Lung (tissue), 16 donors: Measurements from ENCODE around the gene DBET. TPM values are rescaled to one million over a fixed set of nuclear protein-coding genes. Genes with fewer than 3 reads are reported as not detected.
"Not testable (repeated sequence)": the region's sequence is repeated elsewhere in the genome, so short reads cannot be mapped to it uniquely, and the experiment has no call there.

ENCODE experiments used
- ATAC-seq: fragments of 200-7000 bp; cut with Tn5 transposase; one replicate; pipeline ENCODE4 v1.9.1; 2020; ENCODE audit warnings: moderate number of reproducible peaks; ENCODE audit not compliant: insufficient read depth, low FRiP score
- DNase-seq, 3 donors: peaks; one replicate each; pipeline ENCODE4 v3.0.0-alpha.2; 2013 to 2017
- H3K27ac ChIP-seq, 2 donors: one replicate each; pipeline ENCODE4 v1.5.1; 2013; ENCODE audit warnings: mild to moderate bottlenecking in 2 of 2, moderate library complexity in 2 of 2, control low read depth in 1 of 2, inconsistent platforms in 1 of 2, low read depth in 1 of 2, low read length in 1 of 2
- H3K27me3 ChIP-seq, 3 donors: one replicate each; pipeline ENCODE4 v1.5.1; 2013; ENCODE audit warnings: low read length in 2 of 3; ENCODE audit not compliant: control insufficient read depth in 3 of 3, insufficient read depth in 3 of 3
- H3K36me3 ChIP-seq, 4 donors: one replicate each; pipeline ENCODE4 v1.5.1; 2013; ENCODE audit warnings: low read length in 4 of 4, mild to moderate bottlenecking in 1 of 4, moderate library complexity in 1 of 4; ENCODE audit not compliant: control insufficient read depth in 4 of 4, insufficient read depth in 4 of 4
- H3K4me1 ChIP-seq, 5 donors: one replicate each; pipeline ENCODE4 v1.5.1; 2013; ENCODE audit warnings: low read length in 5 of 5, mild to moderate bottlenecking in 2 of 5, moderate library complexity in 1 of 5; ENCODE audit not compliant: control insufficient read depth in 5 of 5, insufficient read depth in 5 of 5
- H3K4me3 ChIP-seq: one replicate; pipeline ENCODE4 v1.5.1; 2013; ENCODE audit warnings: mild to moderate bottlenecking, control low read depth, moderate library complexity
- H3K9ac ChIP-seq, 2 donors: one replicate each; pipeline ENCODE4 v1.5.1; 2013; ENCODE audit warnings: low read length in 2 of 2, control low read depth in 1 of 2; ENCODE audit not compliant: insufficient read depth in 1 of 2
- H3K9me3 ChIP-seq, 4 donors: one replicate each; pipeline ENCODE4 v1.5.1; 2013; ENCODE audit warnings: low read length in 3 of 4, mild to moderate bottlenecking in 1 of 4, moderate library complexity in 1 of 4; ENCODE audit not compliant: control insufficient read depth in 4 of 4, insufficient read depth in 3 of 4
- WGBS, 2 donors: extraction: QIAGEN DNeasy Blood & Tissue Kit; methylation state at CpG; one replicate each; pipeline ENCODE4 v1.1.7; 2013; 5-methylcytosine and 5-hydroxymethylcytosine counted together
- long read RNA-seq, 5 donors: transcript quantifications; one replicate each; lab custom pipeline, GENCODE V29; 2026
- polyA plus RNA-seq, 2 donors: library from polyadenylated mRNA; stranded (reverse); fragments of 200-250 nt; gene quantifications; one replicate each; pipeline ENCODE4 v1.2.1, GENCODE V29; 2013
- total RNA-seq, 2 donors: library from RNA; depleted of rRNA in 1 of 2; stranded (reverse); fragments of >200 nt in 1 of 2; gene quantifications; one replicate each; pipeline ENCODE4 v1.2.1, GENCODE V29; 2014 to 2021
- TF ChIP-seq, protein P1 (sequence below): IDR thresholded peaks from 2 replicates; pipeline ENCODE4 v1.5.1; 2012; ENCODE audit warnings: mild to moderate bottlenecking; ENCODE audit errors: control extremely low read depth, extremely low read depth
- donor health status: control.
- donor health status: control.
- donor health status: Bipolar disorder and iron deficiency.
- donor health status: healthy.
- donor health status: DM: yes; HTN: yes; CAD: no.

DBET gene
- total RNA-seq (not detected), polyA plus RNA-seq (not detected)
- long read RNA-seq, donor 1 = 0 reads
- long read RNA-seq, donor 2 = 0 reads
- long read RNA-seq, donor 3 = 0 reads
- long read RNA-seq, donor 4 = 0 reads
- long read RNA-seq, donor 5 = 0 reads

DNA sequence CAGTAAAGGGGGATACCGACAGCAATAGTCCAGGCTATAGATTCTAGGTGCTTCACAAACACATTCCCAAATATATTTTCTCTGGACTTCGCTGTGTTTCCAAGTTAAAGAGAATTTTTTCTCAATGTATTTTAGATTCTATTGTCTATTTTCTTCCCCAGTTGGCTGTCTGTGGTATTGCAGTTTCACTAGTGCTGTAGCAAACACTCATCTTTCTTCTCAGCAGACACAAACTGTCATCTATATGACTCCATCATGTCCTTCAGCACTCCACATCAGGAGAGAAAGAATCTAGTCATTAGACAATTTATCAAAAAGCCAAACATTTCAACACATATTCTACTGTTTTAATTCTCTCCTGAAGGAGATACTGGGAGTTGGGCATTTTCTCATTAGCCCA lies at the start of gene DBET:
TSS of gene DBET (plus strand) at position 161 of the 400 bp plus-strand sequence.
- H3K4me3 ChIP-seq, H3K27ac ChIP-seq, DNase-seq, H3K9me3 ChIP-seq, H3K9ac ChIP-seq, H3K4me1 ChIP-seq, H3K36me3 ChIP-seq, H3K27me3 ChIP-seq, ATAC-seq: not testable (repeated sequence)
- WGBS, 2 donors = 39% methylated on average over 2 of the region's 2 CpGs; no CpG with 5 or more reads in 1 of the 2 donors

DNA sequence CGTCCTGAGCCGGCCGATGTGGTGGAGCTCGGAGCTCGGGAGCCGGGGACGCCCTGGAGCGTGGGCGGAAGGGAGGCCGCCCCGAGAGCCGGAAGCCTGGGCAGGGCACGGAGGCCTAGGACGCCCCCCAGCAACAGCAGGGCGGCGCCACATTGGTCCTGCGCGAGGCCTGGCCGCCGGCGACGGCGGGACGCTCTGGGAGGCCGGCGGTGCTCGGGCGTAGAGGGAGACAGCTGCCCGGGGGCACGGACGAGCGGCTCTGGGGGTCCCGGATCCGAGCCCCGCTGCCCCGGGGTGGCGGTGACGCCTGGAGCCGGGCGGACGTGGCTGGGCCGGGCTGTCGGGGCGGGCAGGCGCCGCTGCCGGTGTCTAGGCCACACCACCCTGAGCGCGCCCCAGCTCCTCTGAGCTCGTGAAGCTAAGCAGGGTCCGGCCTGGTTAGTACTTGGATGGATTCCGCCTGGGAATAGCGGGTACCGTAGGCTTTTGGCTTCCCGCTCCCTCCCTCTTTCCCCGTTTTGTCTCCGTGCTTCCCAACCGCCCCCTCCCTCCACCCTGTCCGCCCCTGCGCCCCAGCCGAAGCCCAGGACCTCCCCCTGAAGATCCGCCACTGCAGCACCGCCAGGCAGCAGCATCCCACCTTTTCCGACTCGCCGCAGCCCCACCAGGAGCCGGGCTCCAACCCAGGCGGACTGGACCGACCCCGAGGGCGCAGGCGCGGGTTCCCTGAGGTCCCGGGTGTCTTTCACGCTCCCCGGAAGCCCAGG lies 49.3 kb upstream of the DBET start:
- H3K4me1 ChIP-seq = peaks cover 0 to 13% (median 0%) of the 10 kb centered on the region in 5 donors
- TF ChIP-seq, protein P1, sequence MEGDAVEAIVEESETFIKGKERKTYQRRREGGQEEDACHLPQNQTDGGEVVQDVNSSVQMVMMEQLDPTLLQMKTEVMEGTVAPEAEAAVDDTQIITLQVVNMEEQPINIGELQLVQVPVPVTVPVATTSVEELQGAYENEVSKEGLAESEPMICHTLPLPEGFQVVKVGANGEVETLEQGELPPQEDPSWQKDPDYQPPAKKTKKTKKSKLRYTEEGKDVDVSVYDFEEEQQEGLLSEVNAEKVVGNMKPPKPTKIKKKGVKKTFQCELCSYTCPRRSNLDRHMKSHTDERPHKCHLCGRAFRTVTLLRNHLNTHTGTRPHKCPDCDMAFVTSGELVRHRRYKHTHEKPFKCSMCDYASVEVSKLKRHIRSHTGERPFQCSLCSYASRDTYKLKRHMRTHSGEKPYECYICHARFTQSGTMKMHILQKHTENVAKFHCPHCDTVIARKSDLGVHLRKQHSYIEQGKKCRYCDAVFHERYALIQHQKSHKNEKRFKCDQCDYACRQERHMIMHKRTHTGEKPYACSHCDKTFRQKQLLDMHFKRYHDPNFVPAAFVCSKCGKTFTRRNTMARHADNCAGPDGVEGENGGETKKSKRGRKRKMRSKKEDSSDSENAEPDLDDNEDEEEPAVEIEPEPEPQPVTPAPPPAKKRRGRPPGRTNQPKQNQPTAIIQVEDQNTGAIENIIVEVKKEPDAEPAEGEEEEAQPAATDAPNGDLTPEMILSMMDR = no peak
- H3K9ac ChIP-seq = no peak overlapping the region
- no peak overlapping the region for H3K27ac ChIP-seq
- H3K4me3 ChIP-seq = no peak overlapping the region
- ATAC-seq (peak; percentile 22), DNase-seq (peak in 1 of 3 donors; percentile 18)
- H3K9me3 ChIP-seq = peaks cover 0 to 25% (median 0%) of the 10 kb centered on the region in 4 donors
- WGBS, 2 donors = 12 to 13% methylated on average over 66 to 76 of the region's 76 CpGs
- peaks cover 20 to 62% (median 39%) of the 10 kb centered on the region in 3 donors for H3K27me3 ChIP-seq
- H3K36me3 ChIP-seq = no peaks in the 10 kb centered on the region

DNA sequence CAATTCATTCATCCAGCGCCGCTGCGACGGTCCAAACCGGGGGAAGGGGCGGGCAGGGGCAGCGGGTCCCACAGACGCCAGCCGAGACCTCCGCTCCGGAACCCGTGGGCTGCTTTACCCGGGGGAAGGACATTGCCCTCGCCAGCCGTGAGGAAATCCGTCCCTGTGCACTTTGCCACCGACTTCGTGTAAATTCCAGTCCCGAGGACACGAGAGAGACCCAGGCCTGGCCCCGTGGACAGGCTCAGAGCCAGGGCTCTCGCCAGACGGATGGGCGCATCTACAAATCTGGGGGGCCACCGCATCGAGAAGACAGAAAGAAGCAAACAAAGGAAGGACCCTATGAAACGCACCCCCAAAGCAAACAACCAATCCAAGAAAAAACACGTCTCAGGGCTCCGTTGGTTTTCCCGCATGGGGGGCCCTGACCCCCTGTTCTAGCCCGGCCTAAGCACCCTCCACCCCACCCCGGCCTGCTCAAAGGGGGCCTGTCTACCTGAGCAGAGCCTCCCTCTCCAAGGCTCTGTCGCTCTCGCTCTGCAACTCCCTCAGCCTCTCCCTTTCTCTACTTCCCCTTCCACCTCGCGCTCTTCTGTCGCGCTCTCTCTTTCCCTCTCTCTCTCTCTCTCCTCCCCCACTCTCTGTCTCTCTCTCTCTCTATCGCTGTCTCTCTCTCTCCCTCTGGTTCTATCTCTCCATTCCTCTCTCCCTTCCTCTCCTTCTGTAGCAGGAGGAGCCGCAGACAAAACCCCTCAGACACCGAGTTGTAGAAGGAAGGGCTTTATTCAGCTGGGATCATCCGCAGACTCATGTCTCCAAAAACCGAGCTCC lies 48.5 kb upstream of the DBET start:
- WGBS, 2 donors = 8 to 15% methylated on average over 36 to 43 of the region's 43 CpGs
- H3K27me3 ChIP-seq = peaks cover 20 to 68% (median 44%) of the 10 kb centered on the region in 3 donors
- DNase-seq (no peak), ATAC-seq (no peak)
- H3K36me3 ChIP-seq = no peaks in the 10 kb centered on the region
- no peak overlapping the region for H3K4me3 ChIP-seq
- no peak overlapping the region for H3K27ac ChIP-seq
- TF ChIP-seq, protein P1 = no peak
- H3K4me1 ChIP-seq = peaks cover 0 to 13% (median 0%) of the 10 kb centered on the region in 5 donors
- peaks cover 0 to 25% (median 0%) of the 10 kb centered on the region in 4 donors for H3K9me3 ChIP-seq
- no peak overlapping the region for H3K9ac ChIP-seq
